ENCODE results near the gene C2CD4D. TPM values are rescaled to one million over a fixed set of nuclear protein-coding genes. Genes with fewer than 3 reads are reported as not detected.
A peak's percentile ranks its signal among the peaks of the same experiment; 100 is the strongest.
"Not testable (repeated sequence)": the region's sequence is repeated elsewhere in the genome, so short reads cannot be mapped to it uniquely, and the experiment has no call there.

The C2CD4D gene
- total RNA-seq = 0.15 TPM in 1 of 2 replicates, not detected in the other

DNA sequence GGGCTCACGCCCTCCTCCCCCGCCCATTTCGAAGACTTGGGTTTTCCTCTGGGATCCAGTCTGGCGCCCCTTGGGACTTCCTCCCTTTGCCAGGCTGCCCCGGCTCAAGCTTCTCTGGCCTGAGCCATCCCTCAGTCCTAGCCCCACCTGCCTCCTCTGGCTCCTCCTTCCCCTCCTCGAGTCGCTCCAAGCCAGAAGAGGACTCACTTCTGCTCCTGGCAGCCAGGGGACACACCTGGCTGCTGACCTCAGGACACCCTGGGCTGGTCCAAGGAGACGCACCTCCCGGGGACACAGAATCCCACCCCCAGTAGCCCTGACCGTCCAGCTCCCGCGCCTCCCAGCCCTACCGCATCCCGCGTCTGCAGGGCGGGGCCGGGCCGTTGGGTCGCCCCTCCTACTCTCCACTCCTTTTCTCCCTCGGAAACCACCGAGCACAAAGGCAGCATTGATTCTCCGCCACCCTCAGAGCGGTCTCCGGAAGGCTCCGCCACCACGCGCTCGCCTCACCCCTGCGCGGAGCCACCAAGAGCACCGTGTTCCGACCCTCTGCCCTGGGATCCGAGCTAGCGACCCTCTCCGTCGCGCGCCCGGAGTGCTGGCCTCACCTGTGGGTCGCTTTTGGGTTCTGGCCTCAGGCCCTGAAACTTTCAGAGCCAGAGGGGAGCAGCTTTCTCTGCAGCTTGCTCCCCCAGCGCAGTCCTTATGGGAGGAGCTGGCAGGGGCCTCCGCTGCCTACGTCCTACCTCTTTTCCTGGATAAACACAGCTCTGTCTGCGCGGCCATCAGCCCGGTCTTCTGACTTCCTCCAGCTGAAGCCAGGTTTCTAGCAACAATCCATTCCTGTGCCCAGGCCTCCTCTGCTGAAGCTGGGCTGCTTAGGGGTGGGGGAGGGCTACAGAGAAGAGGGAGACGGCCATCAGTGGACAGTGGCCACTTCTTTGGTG, at the start of gene C2CD4D:
Gene C2CD4D, minus strand, starts transcription at position 364 of the 947 bp plus-strand sequence. CDS start 831 bp downstream, outside the sequence.
- Mint-ChIP-seq H3K27ac (peak within 1 kb of the TSS; percentile 35), H3K36me3 (ENCODE audit: low read depth) (no peaks in the 10 kb centered on the region), H3K9me3 (no peaks in the 10 kb centered on the region), H3K27me3 (peaks cover 3% of the 10 kb centered on the region), H3K4me1 (peaks cover 52% of the 10 kb centered on the region), H3K4me3 (peak within 1 kb of the TSS; percentile 81)
- ChIA-PET POLR2A (interaction anchor here (0.6 to 1.5 kb wide), 3 partner anchors 21 to 513 kb away, joined by 4 to 5 read pairs (median 4); no protein-coding TSS in a partner anchor), CTCF (interaction anchor here (0.6 to 1.7 kb wide), 3 partner anchors 69 to 246 kb away, joined by 3 to 5 read pairs (median 3); partner anchors contain the start of gene THEM4)
- TF ChIP-seq, protein P1, sequence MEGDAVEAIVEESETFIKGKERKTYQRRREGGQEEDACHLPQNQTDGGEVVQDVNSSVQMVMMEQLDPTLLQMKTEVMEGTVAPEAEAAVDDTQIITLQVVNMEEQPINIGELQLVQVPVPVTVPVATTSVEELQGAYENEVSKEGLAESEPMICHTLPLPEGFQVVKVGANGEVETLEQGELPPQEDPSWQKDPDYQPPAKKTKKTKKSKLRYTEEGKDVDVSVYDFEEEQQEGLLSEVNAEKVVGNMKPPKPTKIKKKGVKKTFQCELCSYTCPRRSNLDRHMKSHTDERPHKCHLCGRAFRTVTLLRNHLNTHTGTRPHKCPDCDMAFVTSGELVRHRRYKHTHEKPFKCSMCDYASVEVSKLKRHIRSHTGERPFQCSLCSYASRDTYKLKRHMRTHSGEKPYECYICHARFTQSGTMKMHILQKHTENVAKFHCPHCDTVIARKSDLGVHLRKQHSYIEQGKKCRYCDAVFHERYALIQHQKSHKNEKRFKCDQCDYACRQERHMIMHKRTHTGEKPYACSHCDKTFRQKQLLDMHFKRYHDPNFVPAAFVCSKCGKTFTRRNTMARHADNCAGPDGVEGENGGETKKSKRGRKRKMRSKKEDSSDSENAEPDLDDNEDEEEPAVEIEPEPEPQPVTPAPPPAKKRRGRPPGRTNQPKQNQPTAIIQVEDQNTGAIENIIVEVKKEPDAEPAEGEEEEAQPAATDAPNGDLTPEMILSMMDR (IDR thresholded peaks at IDR 0.05) = no peak
- intact Hi-C loops (cut with micrococcal nuclease) = loop anchor here (1.0 to 10.0 kb wide), 7 partner anchors 49 to 642 kb away; partner anchors contain the start of genes MRPL9, PIP5K1A, POGZ and TDRKH
- ATAC-seq (ENCODE audit: low read depth) (peak; percentile 55), DNase-seq (peak; percentile 52)

- H3K9me3 Mint-ChIP-seq = peaks cover 3% of the 10 kb centered on the region
- ATAC-seq (ENCODE audit: low read depth) = peak; percentile 58
- ChIA-PET POLR2A (no interaction called here), CTCF (interaction anchor here (1.3 to 4.6 kb wide), 6 partner anchors 8 to 113 kb away, joined by 3 to 66 read pairs (median 7); no protein-coding TSS in a partner anchor)
- intact Hi-C loops (cut with micrococcal nuclease) = loop anchor here (1.0 kb wide), 3 partner anchors 79 to 112 kb away; no protein-coding TSS in a partner anchor
- DNase-seq = no peak
- H3K4me3 Mint-ChIP-seq = no peak overlapping the region
- no peaks in the 10 kb centered on the region for H3K27me3 Mint-ChIP-seq
- peaks cover 37% of the 10 kb centered on the region for H3K36me3 Mint-ChIP-seq (ENCODE audit: low read depth)
- H3K27ac Mint-ChIP-seq = no peak overlapping the region
- H3K4me1 Mint-ChIP-seq = peaks cover 9% of the 10 kb centered on the region
- TF ChIP-seq, protein P1 (IDR thresholded peaks at IDR 0.05) = no peak
Measured at GRCh38 chr1:151888972-151889570, 49.5 kb upstream of the C2CD4D start.

GRCh38 chr1:151887028-151887427, 47.4 kb upstream of the C2CD4D start:
- POLR2A ChIA-PET = no interaction called here

GRCh38 chr1:151885479-151885878, 45.9 kb upstream of the C2CD4D start:
- H3K27ac Mint-ChIP-seq = no peak overlapping the region

More at GRCh38 chr1:151887028-151887427, 47.4 kb upstream of the C2CD4D start:
- H3K27me3 Mint-ChIP-seq = no peaks in the 10 kb centered on the region
- intact Hi-C loops (cut with micrococcal nuclease) = no loop called here
- CTCF ChIA-PET = interaction anchor here (1.6 to 4.6 kb wide), 4 partner anchors 9 to 115 kb away, joined by 4 to 66 read pairs (median 8); no protein-coding TSS in a partner anchor
- peaks cover 22% of the 10 kb centered on the region for H3K36me3 Mint-ChIP-seq (ENCODE audit: low read depth)
- H3K4me3 Mint-ChIP-seq = no peak overlapping the region
- peaks cover 3% of the 10 kb centered on the region for H3K9me3 Mint-ChIP-seq
- H3K27ac Mint-ChIP-seq = no peak overlapping the region
- ATAC-seq (ENCODE audit: low read depth) (no peak), DNase-seq (no peak)
- H3K4me1 Mint-ChIP-seq = peaks cover 10% of the 10 kb centered on the region
- TF ChIP-seq, protein P1 (IDR thresholded peaks at IDR 0.05) = no peak

DNA sequence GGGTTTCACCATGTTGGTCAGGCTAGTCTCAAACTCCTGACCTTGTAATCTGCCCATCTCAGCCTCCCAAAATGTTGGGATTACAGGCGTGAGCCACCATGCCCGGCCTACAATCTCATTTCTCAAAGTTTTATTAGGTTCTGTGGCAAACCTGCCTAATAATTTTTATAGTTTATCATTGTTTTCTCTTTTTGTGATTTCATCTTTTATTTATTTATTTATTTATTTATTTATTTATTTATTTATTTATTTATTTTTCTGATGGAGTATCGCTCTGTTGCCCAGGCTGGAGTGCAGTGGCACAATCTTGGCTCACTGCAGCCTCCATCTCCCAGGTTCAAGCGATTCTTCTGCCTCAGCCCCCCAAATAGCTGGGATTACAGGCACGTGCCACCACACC, 45.3 kb upstream of the C2CD4D start:
- H3K27ac Mint-ChIP-seq; H3K4me1 Mint-ChIP-seq; ATAC-seq (ENCODE audit: low read depth); H3K27me3 Mint-ChIP-seq; H3K9me3 Mint-ChIP-seq; H3K4me3 Mint-ChIP-seq; intact Hi-C loops (cut with micrococcal nuclease); DNase-seq: not testable (repeated sequence)
- H3K36me3 Mint-ChIP-seq (ENCODE audit: low read depth) = peaks cover 14% of the 10 kb centered on the region
- ChIA-PET POLR2A (interaction anchor here (1.0 kb wide), 1 partner anchor 24 kb away, joined by 3 read pairs; the partner anchor contains the start of gene THEM4), CTCF (interaction anchor here (1.0 to 2.3 kb wide), 2 partner anchors 117 to 119 kb away, joined by 3 to 6 read pairs; no protein-coding TSS in a partner anchor)

More at GRCh38 chr1:151885479-151885878, 45.9 kb upstream of the C2CD4D start:
- TF ChIP-seq, protein P1 (IDR thresholded peaks at IDR 0.05) = no peak
- ChIA-PET CTCF (interaction anchor here (2.3 kb wide), 1 partner anchor 116 kb away, joined by 6 read pairs; no protein-coding TSS in a partner anchor), POLR2A (no interaction called here)
- DNase-seq (no peak), ATAC-seq (ENCODE audit: low read depth) (no peak)
- Mint-ChIP-seq H3K4me3 (no peak overlapping the region), H3K36me3 (ENCODE audit: low read depth) (peaks cover 14% of the 10 kb centered on the region), H3K9me3 (peaks cover 3% of the 10 kb centered on the region), H3K27me3 (no peaks in the 10 kb centered on the region), H3K4me1 (peaks cover 10% of the 10 kb centered on the region)
- intact Hi-C loops (cut with micrococcal nuclease) = no loop called here

DNA sequence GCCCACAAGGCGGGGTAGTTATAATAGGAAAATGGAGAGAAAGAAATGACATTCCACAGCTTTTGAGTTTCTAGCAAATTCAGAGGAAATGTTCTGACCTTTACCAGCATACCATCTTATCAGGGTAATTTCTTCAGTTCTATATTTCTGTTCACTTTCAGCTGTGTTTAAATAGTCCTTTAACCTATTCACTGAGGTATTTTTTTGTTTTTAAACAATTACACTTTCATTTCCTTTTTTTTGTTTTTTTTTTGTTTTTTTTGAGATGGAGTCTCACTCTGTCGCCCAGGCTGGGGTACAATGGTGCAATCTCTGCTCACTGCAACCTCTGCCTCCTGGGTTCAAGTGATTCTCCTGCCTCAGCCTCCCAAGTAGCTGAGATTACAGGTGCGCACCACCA, 44.8 kb upstream of the C2CD4D start:
- H3K36me3 Mint-ChIP-seq (ENCODE audit: low read depth) = peaks cover 14% of the 10 kb centered on the region
- ChIA-PET CTCF (interaction anchor here (0.9 to 1.0 kb wide), 2 partner anchors 118 to 119 kb away, joined by 3 to 6 read pairs; no protein-coding TSS in a partner anchor), POLR2A (interaction anchor here (1.0 kb wide), 1 partner anchor 25 kb away, joined by 3 read pairs; the partner anchor contains the start of gene THEM4)
- H3K27ac Mint-ChIP-seq; H3K4me1 Mint-ChIP-seq; intact Hi-C loops (cut with micrococcal nuclease); H3K27me3 Mint-ChIP-seq; H3K9me3 Mint-ChIP-seq; DNase-seq; ATAC-seq (ENCODE audit: low read depth); H3K4me3 Mint-ChIP-seq: not testable (repeated sequence)

DNA sequence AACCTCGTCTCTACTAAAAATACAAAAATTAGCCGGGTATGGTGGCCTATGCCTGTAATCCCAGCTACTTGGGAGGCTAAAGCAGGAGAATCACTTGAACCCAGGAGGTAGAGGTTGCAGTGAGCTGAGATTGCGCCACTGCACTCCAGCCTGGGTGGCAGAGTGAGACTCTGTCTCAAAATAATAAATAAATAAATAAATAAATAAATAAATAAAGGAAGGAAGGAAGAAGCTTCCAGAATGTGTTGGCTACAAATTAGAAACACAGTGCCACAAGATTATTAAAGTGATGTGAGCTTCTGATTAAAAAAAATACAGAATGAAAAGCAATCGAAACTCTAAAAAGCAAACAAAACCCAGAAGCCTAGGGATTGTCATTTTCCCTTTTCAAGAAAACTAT, 44.3 kb upstream of the C2CD4D start:
- ATAC-seq (ENCODE audit: low read depth); H3K4me1 Mint-ChIP-seq; H3K27ac Mint-ChIP-seq; H3K4me3 Mint-ChIP-seq; DNase-seq; intact Hi-C loops (cut with micrococcal nuclease); H3K27me3 Mint-ChIP-seq; H3K9me3 Mint-ChIP-seq: not testable (repeated sequence)
- POLR2A ChIA-PET = interaction anchor here (1.0 kb wide), 1 partner anchor 25 kb away, joined by 3 read pairs; the partner anchor contains the start of gene THEM4
- peaks cover 11% of the 10 kb centered on the region for H3K36me3 Mint-ChIP-seq (ENCODE audit: low read depth)
- CTCF ChIA-PET = interaction anchor here (0.9 to 1.0 kb wide), 2 partner anchors 118 to 120 kb away, joined by 3 to 6 read pairs; no protein-coding TSS in a partner anchor
